VCaP (cell line): ENCODE data around the gene PGAP3.

Source experiments
- H3K27ac ChIP-seq: fragments of 450-650 bp; 2 replicates; pipeline ENCODE4 v1.5.1; 2017
- TF ChIP-seq, protein P1 (sequence below): fragments of 450-650 bp; conservative IDR thresholded peaks from 2 replicates; pipeline ENCODE4 v1.5.1; 2017; ENCODE audit warnings: mild to moderate bottlenecking, moderate library complexity

Gene PGAP3

DNA sequence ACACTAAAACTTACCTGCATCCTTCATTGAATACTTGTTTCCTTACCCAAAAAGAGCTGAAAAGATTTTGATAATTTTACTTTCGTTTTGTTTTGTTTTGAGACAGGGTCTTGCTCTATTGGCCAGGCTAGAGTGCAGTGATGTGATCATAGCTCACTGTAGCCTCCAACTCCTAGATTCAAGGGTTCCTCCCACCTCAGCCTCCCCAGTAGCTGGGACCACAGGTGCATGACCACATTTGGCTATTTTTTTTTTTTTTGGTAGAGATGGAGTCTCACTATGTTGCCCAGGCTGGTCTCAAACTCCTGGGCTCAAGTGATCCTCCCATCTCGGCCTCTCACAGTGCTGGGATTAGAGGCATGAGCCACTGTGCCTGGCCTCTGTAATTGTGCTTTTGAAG lies 32.8 kb downstream of the PGAP3 start:
- no peak overlapping the region for H3K27ac ChIP-seq
- TF ChIP-seq, protein P1, sequence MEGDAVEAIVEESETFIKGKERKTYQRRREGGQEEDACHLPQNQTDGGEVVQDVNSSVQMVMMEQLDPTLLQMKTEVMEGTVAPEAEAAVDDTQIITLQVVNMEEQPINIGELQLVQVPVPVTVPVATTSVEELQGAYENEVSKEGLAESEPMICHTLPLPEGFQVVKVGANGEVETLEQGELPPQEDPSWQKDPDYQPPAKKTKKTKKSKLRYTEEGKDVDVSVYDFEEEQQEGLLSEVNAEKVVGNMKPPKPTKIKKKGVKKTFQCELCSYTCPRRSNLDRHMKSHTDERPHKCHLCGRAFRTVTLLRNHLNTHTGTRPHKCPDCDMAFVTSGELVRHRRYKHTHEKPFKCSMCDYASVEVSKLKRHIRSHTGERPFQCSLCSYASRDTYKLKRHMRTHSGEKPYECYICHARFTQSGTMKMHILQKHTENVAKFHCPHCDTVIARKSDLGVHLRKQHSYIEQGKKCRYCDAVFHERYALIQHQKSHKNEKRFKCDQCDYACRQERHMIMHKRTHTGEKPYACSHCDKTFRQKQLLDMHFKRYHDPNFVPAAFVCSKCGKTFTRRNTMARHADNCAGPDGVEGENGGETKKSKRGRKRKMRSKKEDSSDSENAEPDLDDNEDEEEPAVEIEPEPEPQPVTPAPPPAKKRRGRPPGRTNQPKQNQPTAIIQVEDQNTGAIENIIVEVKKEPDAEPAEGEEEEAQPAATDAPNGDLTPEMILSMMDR = no peak

DNA sequence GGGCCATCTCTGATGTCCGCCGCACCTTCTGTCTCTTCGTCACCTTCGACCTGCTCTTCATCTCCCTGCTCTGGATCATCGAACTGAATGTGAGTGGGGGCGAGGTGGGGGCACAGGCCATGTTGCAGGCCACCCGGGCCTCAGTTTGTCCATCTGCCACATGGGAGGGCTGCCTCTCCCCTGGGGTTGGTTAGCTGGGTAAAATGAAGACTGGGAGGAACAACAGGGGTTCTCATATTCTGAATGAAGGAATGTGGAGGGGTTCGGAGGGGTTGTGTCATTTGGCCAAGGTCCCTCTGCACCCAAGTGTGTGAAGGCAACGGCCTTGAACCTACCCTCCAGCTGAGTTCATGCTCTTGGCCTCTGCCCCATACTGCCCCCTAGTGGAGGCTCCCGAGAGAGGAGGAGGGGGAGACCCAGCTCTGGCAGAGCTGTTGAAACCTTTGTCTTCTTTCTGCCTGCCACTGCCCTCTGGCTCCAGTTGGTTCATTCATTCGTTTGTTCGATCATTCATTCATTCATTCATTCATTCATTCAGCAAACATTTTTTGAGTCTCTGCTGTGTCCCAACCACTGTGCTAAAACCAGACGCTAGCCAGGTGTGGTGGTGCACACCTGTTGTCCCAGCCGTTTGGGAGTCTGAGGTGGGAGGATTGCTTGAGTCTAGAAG lies 34.1 kb downstream of the PGAP3 start:
- peak overlapping the region; percentile 96; the same call in 1 of the 2 replicates for H3K27ac ChIP-seq

DNA sequence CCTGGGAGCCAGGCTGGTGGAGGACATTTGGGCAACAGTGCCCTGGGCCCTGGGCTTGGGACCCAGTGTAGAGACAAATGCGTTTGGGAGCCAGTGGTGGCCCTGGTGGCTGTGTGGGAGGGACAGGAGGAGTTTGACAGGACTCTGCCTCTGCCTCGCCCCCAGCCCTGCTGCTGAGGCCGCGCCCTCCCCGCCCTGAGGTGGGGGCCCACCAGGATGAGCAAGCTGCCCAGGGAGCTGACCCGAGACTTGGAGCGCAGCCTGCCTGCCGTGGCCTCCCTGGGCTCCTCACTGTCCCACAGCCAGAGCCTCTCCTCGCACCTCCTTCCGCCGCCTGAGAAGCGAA lies 34.6 kb downstream of the PGAP3 start:
- TF ChIP-seq, protein P1 = no peak
- H3K27ac ChIP-seq = peak overlapping the region; percentile 96

More for the DNA sequence above, 34.1 kb downstream of the PGAP3 start:
- TF ChIP-seq, protein P1 = peak; percentile 72

DNA sequence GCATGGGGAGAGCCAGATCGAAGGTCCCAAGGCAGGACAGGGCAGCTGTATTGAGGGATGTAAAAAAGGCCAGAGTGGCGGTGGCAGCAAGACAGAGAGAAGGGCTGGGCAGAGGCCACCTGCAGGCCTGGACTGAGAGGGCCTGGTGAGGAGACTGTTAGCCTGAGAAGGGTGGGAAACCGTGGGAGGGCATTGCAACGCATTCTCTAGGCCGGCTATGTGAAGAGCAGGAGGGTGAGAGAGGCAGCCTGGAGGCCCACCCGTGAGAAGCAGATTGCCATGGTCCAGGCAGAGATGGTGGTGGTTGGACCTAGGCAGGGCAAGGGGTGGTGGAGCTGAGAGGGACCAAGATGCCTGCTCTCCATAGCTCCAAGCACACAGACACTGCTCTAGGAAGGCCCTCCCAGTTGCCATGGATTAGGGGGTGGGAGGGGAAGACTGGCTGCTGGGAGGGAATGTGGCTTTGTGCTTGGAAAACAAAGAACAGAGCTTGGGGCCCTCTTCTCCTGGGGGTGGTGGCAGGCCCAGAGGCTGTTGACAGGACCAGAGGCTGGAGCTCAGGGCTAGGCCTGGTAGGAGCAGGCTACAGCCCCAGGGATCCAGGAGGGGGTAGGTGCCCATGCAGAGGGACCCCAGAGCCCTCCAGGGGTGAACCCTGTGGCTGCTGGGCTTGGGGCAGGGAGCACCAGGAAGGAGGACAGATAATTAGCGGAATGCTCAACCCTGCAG lies 35.1 kb downstream of the PGAP3 start:
- peak overlapping the region; percentile 96 for H3K27ac ChIP-seq
- TF ChIP-seq, protein P1 = no peak

GRCh38 chr17:39651923-39652586 lies 35.8 kb downstream of the PGAP3 start:
- H3K27ac ChIP-seq = peak overlapping the region; percentile 96
- TF ChIP-seq, protein P1 = no peak

DNA sequence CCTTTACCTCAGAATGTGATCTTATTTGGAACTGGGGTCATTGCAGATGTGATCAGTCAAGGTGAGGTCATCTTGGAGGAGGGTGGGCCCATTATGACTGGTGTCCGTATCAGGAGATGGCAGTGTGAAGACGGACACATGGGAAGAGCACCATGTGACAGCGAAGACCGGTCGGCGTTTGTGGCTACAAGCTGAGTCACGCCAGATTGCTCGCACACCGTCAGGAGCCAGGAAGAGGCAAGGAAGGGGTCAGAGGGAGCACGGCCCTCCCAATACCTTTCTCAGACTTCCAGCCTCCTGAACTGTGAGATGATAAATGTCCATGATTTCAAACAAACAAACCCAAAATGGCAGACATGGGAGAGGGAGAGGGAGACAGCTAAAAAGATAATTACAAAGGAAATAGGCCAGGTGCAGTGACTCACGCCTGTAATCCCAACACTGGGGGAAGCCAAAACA lies 37.7 kb downstream of the PGAP3 start:
- TF ChIP-seq, protein P1 = no peak
- peak overlapping the region; percentile 96 for H3K27ac ChIP-seq
